Measurements from ENCODE around the gene DENND1A. TPM values are rescaled to one million over a fixed set of nuclear protein-coding genes. Genes with fewer than 3 reads are reported as not detected.
A peak's percentile ranks its signal among the peaks of the same experiment; 100 is the strongest.

The DENND1A gene
- total and polyA plus RNA-seq, 12 donors, result 7.3 to 36.7 (median 19.6) TPM

GRCh38 chr9:123483191-123483803, 446.6 kb downstream of the DENND1A start:
- 89 to 92% (median 90%) methylated on average over 4 to 9 of the region's 9 CpGs for WGBS, 4 donors
- intact Hi-C loops (cut with DNase I), result no loop called here
- Histone ChIP-seq H3K9me3 (replicated peaks in 1 of 3) (no peaks in the 10 kb centered on the region), H3K36me3 (replicated peaks in 1 of 2) (no peaks in the 10 kb centered on the region), H3K4me1 (replicated peaks in 1 of 2) (no peaks in the 10 kb centered on the region), H3K4me3 (no peak overlapping the region), H3K27ac (peak overlapping the region in 1 of 5 donors; percentile 12), H3K27me3 (no peaks in the 10 kb centered on the region)
- TF ChIP-seq, protein P1, sequence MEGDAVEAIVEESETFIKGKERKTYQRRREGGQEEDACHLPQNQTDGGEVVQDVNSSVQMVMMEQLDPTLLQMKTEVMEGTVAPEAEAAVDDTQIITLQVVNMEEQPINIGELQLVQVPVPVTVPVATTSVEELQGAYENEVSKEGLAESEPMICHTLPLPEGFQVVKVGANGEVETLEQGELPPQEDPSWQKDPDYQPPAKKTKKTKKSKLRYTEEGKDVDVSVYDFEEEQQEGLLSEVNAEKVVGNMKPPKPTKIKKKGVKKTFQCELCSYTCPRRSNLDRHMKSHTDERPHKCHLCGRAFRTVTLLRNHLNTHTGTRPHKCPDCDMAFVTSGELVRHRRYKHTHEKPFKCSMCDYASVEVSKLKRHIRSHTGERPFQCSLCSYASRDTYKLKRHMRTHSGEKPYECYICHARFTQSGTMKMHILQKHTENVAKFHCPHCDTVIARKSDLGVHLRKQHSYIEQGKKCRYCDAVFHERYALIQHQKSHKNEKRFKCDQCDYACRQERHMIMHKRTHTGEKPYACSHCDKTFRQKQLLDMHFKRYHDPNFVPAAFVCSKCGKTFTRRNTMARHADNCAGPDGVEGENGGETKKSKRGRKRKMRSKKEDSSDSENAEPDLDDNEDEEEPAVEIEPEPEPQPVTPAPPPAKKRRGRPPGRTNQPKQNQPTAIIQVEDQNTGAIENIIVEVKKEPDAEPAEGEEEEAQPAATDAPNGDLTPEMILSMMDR (IDR thresholded peaks at IDR 0.05), result no peak
- TF ChIP-seq POLR2A (IDR thresholded peaks at IDR 0.05), result no peak
- peak in 1 of 7 donors; percentile 86 for DNase-seq

GRCh38 chr9:123482295-123482968, 447.5 kb downstream of the DENND1A start:
- no peaks in the 10 kb centered on the region for H3K9me3 ChIP-seq (replicated peaks in 1 of 3)
- H3K36me3 ChIP-seq (replicated peaks in 1 of 2), result no peaks in the 10 kb centered on the region
- no peak for DNase-seq
- H3K27me3 ChIP-seq, result no peaks in the 10 kb centered on the region
- peak overlapping the region in 1 of 5 donors; percentile 12 for H3K27ac ChIP-seq
- no peaks in the 10 kb centered on the region for H3K4me1 ChIP-seq (replicated peaks in 1 of 2)
- no peak overlapping the region for H3K4me3 ChIP-seq
- TF ChIP-seq, protein P1 (IDR thresholded peaks at IDR 0.05), result no peak
- no peak for TF ChIP-seq POLR2A (IDR thresholded peaks at IDR 0.05)
- 95 to 100% (median 100%) methylated on average over 3 of the region's 3 CpGs for WGBS, 4 donors
- intact Hi-C loops (cut with DNase I), result no loop called here

GRCh38 chr9:123481209-123481865, 448.6 kb downstream of the DENND1A start:
- Histone ChIP-seq H3K4me3 (no peak overlapping the region), H3K27ac (no peak overlapping the region), H3K36me3 (replicated peaks in 1 of 2) (no peaks in the 10 kb centered on the region), H3K27me3 (no peaks in the 10 kb centered on the region), H3K9me3 (replicated peaks in 1 of 3) (no peaks in the 10 kb centered on the region), H3K4me1 (replicated peaks in 1 of 2) (no peaks in the 10 kb centered on the region)
- 89 to 93% (median 91%) methylated on average over 10 of the region's 10 CpGs for WGBS, 4 donors
- TF ChIP-seq, protein P1 (IDR thresholded peaks at IDR 0.05), result no peak
- no peak for TF ChIP-seq POLR2A (IDR thresholded peaks at IDR 0.05)
- no peak for DNase-seq
- intact Hi-C loops (cut with DNase I), result no loop called here

DNA sequence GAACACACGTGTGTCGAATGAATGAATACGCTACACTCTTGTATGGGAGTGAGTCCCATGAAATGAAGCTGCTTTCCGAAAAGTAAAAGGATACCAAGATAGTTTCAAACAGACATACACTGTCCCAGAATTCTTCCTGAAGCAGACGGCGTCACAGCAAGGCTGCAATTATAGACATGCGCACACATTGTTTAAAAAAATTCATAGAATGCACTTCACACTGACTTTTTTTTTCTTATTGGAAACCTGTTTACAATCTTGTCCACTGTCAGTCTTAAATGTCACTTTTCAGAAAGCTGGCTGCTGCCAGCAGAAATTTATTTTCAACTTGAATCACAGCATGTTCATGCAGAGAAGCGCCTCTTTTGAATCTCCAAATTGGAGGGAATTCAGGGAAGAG, 449.1 kb downstream of the DENND1A start:
- Histone ChIP-seq H3K4me3 (no peak overlapping the region), H3K4me1 (replicated peaks in 1 of 2) (no peaks in the 10 kb centered on the region), H3K27me3 (no peaks in the 10 kb centered on the region), H3K27ac (no peak overlapping the region), H3K9me3 (replicated peaks in 1 of 3) (no peaks in the 10 kb centered on the region), H3K36me3 (replicated peaks in 1 of 2) (no peaks in the 10 kb centered on the region)
- intact Hi-C loops (cut with DNase I), result no loop called here
- no peak for DNase-seq
- WGBS, 4 donors, result 96 to 98% (median 97%) methylated on average over 8 of the region's 8 CpGs
- TF ChIP-seq, protein P1 (IDR thresholded peaks at IDR 0.05), result no peak
- no peak for TF ChIP-seq POLR2A (IDR thresholded peaks at IDR 0.05)

Measured in adrenal gland (tissue), 12 donors.